Peyer's patch (tissue), 4 donors: ENCODE measurements around the gene GLRX2.

ENCODE experiments used
- CTCF ChIP-seq, 6 experiments: fragments of 450-650 bp in 4 of 6; fragments of 200-600 bp in 2 of 6; sonication (generic) in 1 of 6; IDR thresholded peaks; one replicate each; pipeline ENCODE4 v1.5.1; 2017 to 2019; ENCODE audit warnings: antibody characterized with exemption in 6 of 6, mild to moderate bottlenecking in 3 of 6, moderate library complexity in 1 of 6
- POLR2A ChIP-seq, 2 donors: fragments of 450-650 bp; IDR thresholded peaks; one replicate each; pipeline ENCODE4 v1.5.1; 2017; ENCODE audit warnings: antibody characterized with exemption in 2 of 2, mild to moderate bottlenecking in 2 of 2, moderate library complexity in 2 of 2

GRCh38 chr1:193102662-193103061 is 2.6 kb downstream of the GLRX2 start:
- TF ChIP-seq CTCF (IDR thresholded peaks at IDR 0.05) (no peak), POLR2A (IDR thresholded peaks at IDR 0.05) (no peak)
